ENCODE data around the gene RALY.

The RALY gene

GRCh38 chr20:34074101-34074760 lies 80.5 kb downstream of the RALY start:
- in situ Hi-C loops (cut with HindIII; ENCODE audit: low sequenced_read_pairs) = no loop called here

- in situ Hi-C loops (cut with HindIII; ENCODE audit: low sequenced_read_pairs) = no loop called here
Measured at GRCh38 chr20:34075647-34076046, 81.9 kb downstream of the RALY start.

GRCh38 chr20:34076952-34077351 lies 83.2 kb downstream of the RALY start:
- in situ Hi-C loops (cut with HindIII; ENCODE audit: low sequenced_read_pairs) = no loop called here

GRCh38 chr20:34078540-34078939 lies 84.8 kb downstream of the RALY start:
- in situ Hi-C loops (cut with HindIII; ENCODE audit: low sequenced_read_pairs) = no loop called here

GRCh38 chr20:34079818-34080217 lies 86.1 kb downstream of the RALY start:
- in situ Hi-C loops (cut with HindIII; ENCODE audit: low sequenced_read_pairs) = no loop called here

- in situ Hi-C loops (cut with HindIII; ENCODE audit: low sequenced_read_pairs) = no loop called here
Measured at GRCh38 chr20:34082232-34082887, 88.6 kb downstream of the RALY start.

- in situ Hi-C loops (cut with HindIII; ENCODE audit: low sequenced_read_pairs) = no loop called here
Measured at GRCh38 chr20:34083137-34083536, 89.4 kb downstream of the RALY start.

GRCh38 chr20:34083781-34084180 lies 90.1 kb downstream of the RALY start:
- in situ Hi-C loops (cut with HindIII; ENCODE audit: low sequenced_read_pairs) = no loop called here

- in situ Hi-C loops (cut with HindIII; ENCODE audit: low sequenced_read_pairs) = no loop called here
Measured at GRCh38 chr20:34084227-34084923, 90.7 kb downstream of the RALY start.

- in situ Hi-C loops (cut with HindIII; ENCODE audit: low sequenced_read_pairs) = no loop called here
Measured at GRCh38 chr20:34085544-34086040, 91.9 kb downstream of the RALY start.

- in situ Hi-C loops (cut with HindIII; ENCODE audit: low sequenced_read_pairs) = no loop called here
Measured at GRCh38 chr20:34088305-34089174, 94.8 kb downstream of the RALY start.

- in situ Hi-C loops (cut with HindIII; ENCODE audit: low sequenced_read_pairs) = no loop called here
Measured at GRCh38 chr20:34089175-34089479, 95.4 kb downstream of the RALY start.

GRCh38 chr20:34089655-34090345 lies 96.1 kb downstream of the RALY start:
- in situ Hi-C loops (cut with HindIII; ENCODE audit: low sequenced_read_pairs) = no loop called here

- in situ Hi-C loops (cut with HindIII; ENCODE audit: low sequenced_read_pairs) = no loop called here
Measured at GRCh38 chr20:34090645-34091044, 96.9 kb downstream of the RALY start.

- in situ Hi-C loops (cut with HindIII; ENCODE audit: low sequenced_read_pairs) = no loop called here
Measured at GRCh38 chr20:34091637-34092200, 98.0 kb downstream of the RALY start.

GRCh38 chr20:34093895-34094294 lies 100.2 kb downstream of the RALY start:
- in situ Hi-C loops (cut with HindIII; ENCODE audit: low sequenced_read_pairs) = no loop called here

- in situ Hi-C loops (cut with HindIII; ENCODE audit: low sequenced_read_pairs) = no loop called here
Measured at GRCh38 chr20:34095825-34096224, 102.1 kb downstream of the RALY start.

- in situ Hi-C loops (cut with HindIII; ENCODE audit: low sequenced_read_pairs) = no loop called here
Measured at GRCh38 chr20:34096699-34097444, 103.2 kb downstream of the RALY start.

- in situ Hi-C loops (cut with HindIII; ENCODE audit: low sequenced_read_pairs) = no loop called here
Measured at GRCh38 chr20:34098570-34098969, 104.9 kb downstream of the RALY start.

GRCh38 chr20:34099675-34100074 lies 106.0 kb downstream of the RALY start:
- in situ Hi-C loops (cut with HindIII; ENCODE audit: low sequenced_read_pairs) = no loop called here

All from endothelial cell of hepatic sinusoid (primary cell).